UCSD-AML1 (cell line): ENCODE measurements around the gene BRD3OS.

Source experiments
- DNase-seq: peaks from one replicate; lab custom pipeline; 2025; ENCODE audit not compliant: unreplicated experiment; lab: John Stamatoyannopoulos, UW

The BRD3OS gene

DNA sequence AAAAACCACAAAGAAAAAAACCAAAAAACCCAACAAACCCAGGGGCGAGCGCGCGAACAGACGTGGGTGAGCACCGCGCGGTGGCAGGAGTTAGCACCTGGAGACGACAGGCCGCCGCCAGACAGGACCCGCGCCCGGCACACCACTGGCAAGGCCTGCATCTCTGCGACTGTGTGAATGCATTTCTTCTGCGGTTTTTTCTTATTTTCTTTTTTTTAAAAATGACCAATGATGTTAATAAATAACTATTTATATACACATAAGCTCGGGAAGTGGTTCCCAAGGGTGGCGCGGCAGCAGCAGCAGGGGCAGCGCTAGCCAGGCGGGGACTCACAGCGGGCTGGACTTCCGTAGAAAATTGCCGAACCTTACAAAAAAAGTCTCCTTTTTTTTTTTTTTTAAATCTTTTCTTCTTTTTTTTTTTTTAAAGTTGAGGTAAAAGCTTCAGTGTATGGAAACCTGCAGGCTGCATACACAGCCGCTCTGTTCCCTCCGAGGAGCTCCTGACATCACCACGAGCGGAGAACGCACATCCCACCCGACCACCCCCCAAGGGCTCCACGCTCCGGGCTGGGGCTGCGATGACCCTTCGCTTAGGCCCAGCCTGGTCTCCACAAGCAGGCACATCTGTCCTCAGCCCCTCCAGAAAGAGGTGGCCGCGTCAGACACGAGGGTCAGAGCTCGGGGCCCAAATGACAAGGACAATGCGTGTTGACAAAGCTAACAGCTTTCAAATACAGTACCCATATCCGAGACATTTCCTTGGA, 7.4 kb downstream of the BRD3OS start:
- DNase-seq: no peak

DNA sequence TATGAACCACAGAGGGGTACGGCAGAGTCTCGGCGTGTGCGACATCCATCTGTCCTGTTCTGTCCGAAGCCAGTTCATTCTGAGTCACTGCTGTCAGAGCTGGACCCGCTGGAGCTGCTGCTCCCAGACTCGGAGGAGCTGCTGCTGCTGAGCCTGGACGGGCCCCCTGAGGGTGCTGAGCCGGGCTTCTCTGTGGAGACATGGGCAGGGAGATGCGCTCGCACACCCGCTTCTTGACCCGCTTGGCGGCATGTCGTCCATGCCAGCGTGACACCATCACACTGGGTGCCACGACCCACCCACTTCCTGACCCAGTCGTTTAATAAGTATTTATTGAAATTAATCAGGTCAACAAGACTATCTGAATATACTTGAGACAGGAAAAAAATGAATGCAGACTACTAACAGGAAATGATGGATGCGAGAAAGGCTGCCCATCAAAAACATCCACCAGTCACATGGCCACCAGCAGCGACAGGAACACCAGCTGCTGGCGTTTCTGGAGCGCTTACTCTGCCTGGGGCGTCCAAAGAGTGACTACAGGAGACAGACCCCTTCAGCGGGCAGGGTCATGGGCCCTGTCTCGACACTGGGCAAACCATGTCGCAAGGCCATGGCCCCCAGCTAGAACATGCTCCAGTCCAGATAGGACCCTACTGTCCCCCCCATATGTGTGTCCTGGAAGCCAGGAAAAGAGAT, 8.4 kb downstream of the BRD3OS start:
- DNase-seq: no peak

DNA sequence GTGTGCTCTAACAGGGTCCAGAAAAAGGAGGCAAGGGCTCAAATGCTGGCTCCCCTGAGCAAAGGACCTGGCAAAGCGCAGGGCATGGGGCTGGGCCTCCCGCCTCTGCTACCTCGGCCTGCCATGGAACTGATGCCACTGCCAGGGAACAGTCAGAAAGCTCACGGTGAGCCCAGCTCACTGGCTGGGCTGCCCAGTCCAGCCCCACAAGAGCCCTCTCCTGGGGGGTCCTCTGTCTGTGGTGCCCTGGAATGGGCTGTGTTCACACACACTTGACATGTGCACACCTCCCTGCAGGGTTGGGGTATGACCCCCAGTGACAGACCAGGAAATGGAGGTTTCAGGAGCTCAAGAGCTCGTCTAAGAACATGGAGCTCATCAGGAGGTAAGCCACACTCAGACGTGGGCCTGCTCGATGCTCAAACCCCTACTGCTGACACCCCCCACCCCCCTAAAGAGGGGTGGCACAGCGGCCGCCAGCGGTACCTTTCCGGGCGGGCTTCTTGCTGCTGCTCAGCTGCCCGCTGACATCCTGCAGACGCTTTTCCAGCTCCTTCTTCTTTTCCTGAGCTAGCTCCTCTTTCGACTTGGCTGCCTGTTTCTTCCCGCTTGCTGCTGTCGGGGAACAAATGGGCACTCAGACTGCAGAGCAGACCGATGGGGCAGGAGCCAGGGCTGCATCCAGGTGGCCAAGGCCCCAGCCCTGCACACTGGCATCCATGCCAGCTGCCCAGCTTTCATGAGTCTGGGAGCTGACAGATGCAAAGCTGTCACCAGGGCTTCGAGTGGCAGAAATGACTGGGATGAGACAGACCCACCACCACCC, 9.1 kb downstream of the BRD3OS start:
- no peak for DNase-seq

DNA sequence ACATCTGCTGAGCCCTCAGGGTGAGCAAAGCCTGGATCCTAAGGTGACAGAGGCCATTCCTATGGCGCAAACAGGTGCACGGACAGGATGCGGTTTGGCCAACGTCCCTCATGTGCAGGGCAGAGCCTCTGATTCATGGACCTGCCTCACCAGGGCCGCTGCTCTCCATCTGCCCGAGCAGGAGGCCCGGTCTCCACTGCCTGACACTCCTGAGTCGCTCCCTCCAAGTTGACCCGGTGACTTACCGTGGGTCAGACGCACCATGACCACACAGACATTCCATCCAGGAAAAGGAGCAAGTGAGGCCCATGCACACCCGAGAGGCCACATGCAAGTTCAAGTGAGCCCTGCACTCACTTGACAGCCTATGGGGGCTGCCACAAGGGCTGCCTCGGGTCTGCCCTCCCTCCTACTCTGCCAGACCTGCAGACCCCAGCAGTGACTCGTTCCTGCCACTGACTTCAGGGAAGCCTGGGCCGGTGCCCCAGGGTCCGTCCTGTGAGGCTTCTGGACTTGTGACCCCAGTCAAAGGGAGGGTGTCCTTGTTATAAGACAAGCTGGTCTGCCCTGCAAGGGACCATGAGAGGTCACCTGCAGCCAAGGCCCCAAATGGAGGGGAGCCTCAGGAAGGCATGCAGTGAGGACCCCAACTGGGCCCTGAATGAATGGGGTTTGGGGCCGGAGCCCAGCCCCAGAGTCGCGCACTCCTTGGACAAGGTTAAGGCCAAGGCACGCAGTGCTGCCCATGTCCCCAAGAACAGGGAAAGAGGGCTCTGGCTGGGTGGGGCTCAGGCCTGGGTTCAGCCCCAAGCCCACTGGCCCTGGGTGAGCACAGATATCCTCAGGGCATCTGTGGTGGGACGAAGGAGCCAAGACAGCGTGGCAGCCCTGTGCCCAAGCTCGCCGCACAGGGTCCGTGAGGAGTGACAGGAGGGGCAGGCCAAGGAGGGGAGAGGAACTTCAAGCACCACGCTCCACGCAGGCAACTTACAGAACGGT, 10.1 kb downstream of the BRD3OS start:
- no peak for DNase-seq

- DNase-seq: no peak
Measured at GRCh38 chr9:134036130-134036529, 10.8 kb downstream of the BRD3OS start.

DNA sequence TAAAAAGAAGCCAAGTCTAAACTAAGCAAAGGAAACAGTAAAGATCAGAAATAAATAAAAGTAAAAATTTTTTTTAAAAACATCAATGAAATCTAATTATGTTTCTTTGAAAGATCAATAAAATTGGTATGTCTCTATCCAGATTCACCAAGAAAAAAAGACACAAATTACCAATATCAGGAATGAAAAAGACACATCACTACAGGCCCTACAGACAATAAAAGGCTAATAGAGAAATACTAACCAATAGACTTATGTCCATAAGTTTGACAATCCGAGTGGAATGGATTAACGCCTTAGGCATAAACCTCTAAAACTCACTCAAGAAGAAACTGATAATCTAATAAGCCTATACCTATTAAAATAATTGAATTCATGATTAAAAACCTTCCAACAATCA, 12.4 kb downstream of the BRD3OS start:
- no peak for DNase-seq

DNA sequence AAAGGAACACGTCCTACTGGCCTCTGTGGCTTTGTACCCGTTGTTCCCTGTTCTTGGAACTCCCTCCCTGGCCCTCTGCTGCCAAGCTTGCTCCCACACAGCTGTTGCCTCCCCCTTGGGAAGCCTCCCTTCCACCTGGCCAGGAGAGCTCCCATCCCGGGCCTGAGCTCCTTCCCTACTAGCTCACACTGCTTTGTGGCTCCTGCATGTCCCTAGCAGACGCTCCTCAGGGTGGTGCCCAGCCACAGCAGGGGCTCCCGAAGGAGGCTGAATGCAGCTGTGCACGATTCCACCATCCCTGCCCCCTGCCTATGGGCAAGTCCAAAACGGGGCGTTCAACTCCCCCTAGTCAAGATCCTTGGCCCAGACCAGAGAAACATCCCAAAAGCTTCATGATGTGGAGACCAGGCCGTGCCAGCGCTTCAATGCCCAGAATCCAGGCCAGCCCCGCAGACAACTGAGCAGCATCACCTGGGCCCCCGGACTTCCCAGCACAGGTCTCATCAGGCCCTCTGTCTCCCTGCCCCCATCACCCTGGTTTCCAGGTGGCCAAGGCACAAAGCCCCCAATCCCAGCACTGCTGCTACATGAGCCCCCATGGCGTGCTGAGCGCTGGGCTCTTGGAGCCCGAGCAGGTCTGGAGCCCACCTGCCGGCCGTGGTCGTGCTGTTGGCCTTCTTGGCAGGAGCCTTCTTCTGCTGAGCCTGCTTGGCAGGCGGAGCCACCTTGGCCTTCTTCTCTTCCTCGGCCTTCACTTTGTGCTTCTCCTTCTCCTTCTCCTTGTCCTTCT, 14.3 kb downstream of the BRD3OS start:
- DNase-seq: no peak

DNA sequence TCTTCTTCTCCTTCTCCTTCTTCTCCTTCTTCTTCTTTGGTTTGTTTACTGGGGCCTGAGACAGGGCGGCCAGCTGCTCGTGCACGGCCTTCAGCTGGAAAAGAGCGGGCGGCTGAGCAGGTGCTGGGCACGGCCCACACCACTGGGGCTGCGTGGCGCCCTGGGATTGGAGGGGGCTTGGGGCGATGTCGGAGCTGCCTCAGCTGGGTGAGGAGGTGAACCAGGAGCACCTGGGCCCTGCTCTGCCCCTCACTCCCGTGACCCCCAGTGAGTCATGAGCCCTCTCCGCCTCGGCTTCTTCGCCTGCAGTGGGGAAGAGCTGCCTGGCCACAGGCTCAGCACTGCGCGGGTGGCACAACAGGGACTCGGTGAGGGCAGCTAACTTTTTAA, 14.9 kb downstream of the BRD3OS start:
- DNase-seq: no peak

- no peak for DNase-seq
Measured at GRCh38 chr9:134040781-134041648, 15.7 kb downstream of the BRD3OS start.

DNA sequence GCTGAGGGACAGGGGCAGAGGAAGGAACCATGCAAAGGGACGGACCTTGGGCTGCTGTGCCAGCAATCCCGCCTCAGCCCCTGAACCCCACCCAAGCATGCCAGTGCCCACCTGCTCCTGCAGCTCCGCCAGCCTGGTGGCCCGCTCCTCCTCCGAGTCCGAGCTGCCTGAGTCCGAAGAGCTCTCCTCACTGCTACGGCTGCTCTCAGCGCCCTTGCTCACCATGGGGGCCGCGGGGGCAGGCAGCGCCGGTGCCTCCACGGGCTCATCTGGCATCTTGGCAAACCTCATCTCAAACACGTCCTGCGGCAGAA, 16.3 kb downstream of the BRD3OS start:
- no peak for DNase-seq

GRCh38 chr9:134043531-134043988, 18.3 kb downstream of the BRD3OS start:
- DNase-seq: no peak

DNA sequence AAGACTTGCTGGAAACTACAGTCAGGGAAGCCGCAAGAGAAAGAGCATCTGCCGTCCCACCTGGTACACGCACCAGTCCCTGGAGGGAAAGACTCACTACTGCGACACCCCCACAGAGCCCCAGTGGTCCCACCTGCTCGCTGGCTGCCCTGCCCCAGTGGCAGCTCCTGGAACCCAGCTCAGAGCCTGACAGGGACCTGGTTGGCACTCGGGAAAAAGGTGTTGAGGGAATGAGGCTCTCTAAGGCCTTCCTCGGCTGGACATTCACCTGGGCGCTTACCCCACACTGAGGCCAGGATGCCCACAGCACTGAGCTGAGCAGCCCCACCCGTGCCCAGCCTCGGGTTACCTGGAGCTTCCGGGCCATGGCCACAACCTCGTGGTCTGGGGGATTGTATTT, 19.7 kb downstream of the BRD3OS start:
- no peak for DNase-seq

DNA sequence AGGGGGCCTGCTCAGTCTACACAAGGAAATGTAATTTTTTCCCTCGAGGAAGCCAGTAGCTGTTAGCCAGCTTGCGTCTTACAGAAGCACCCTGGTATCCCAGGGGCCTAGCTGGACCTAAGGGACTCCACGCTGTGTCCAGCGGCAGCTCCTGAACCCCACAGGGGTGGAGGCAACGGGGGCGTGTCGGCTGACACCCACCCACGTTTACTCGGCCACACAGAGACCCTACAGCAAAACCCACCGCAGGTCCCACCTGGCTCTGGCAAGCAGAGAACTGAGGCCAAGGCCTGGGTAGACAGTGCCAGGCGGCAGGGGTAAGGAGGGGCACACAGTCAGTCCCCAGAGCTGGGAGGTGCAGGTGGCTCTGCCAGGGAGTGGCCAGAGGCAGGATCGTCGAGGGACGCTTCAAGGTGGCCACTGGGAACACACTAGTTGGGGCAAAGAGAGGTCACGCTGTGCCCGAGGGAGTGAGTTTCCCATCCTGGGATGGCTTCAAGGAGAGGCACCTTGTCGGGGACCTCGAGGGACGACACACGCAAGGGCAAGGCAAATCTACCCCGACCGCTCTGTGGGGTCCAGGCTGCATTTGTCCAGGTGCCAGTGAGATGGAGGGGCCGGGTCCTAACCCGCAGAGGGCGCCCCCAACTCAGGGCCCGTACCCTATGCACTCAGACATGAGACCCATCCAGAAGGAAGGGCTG, 20.7 kb downstream of the BRD3OS start:
- DNase-seq: no peak

DNA sequence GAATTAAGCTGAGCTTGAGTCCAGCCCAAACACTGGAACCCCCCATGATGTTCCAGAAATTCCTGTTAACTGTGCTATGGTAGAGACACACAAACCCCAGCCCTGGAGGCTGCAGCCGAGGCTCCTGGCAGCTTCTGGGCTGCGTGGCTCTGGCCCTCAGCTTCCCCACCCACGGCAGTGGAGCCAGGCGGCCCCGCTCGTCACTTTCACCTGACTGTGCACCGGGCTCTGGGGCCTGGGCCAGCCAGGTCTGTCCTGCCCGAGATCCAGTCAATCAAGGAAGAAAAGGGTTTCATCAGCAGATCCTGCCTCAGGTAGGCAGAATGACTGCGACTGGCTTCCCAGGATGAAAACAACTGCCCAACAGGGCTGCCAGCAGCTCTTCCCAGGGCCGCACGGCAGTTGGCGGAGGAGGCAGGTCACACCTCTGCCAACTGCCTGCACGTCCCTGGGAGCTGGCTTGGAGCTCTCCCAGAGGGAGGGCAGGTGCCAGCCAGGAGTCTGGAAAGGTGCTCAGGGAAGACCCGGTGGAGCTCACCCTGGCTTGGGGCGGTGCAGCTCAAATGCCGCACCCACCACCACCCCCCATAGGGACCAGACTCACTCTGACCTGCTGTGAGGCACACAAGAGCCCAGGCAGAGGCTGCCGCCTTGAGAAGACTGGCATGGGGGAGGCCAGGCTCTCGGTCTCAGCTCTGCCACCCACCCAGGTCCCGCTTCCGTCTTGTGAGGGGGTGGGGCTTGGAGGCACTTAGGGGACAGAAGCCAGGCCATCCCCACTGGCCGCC, 21.8 kb downstream of the BRD3OS start:
- DNase-seq: no peak

DNA sequence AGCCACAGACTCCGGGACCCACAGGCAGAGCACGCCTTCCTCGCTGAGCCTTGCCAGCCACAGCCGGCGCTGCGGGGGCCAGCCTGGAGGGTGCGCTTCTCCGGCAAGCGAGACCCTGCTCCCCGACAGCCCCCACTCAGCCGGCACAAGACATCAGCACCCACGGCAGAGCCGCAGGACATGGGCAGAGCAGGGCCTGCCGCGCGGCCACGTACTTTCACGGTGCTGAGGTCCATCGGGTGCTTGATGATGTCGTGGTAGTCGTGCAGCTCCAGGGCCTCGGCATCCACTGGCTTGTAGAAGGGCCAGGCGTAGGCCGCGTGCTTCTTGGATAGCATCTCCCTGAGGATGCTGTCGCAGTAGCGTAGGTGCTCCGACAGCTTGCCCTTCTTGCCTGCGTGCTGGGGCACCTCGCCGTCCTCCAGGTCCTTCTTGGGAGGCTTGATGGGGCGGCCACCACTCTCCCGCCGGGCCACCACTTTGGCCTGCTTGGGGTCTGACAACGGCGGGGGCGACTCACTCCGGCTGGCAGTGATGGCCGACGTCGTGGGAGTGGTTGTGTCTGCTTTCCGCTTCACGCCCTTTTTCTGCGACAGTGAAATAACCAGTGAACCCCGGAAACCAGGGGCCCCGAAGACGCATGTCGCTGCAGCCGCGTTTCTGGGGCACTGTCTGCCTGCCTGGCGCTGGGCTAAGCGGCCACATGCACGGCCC, 22.7 kb downstream of the BRD3OS start:
- DNase-seq: no peak

DNA sequence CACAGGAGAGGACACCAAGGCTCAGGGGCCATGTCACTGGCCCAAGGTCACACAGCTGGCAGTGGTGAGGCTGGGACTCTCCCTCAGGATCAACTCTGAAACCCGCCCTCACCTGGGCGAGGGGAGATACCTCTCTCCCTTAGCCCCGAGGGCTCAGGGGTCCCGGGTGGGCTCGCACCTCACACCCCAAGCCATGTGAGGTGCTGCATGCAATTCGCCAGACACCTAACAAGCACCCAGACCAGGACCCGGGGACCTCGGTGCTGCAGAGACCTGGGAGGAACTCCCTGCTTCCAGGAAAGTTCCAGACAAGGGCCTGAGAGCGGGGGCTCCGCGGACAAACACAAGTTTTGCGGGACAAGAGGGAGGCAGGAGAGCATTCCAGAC, 23.3 kb downstream of the BRD3OS start:
- DNase-seq: no peak

DNA sequence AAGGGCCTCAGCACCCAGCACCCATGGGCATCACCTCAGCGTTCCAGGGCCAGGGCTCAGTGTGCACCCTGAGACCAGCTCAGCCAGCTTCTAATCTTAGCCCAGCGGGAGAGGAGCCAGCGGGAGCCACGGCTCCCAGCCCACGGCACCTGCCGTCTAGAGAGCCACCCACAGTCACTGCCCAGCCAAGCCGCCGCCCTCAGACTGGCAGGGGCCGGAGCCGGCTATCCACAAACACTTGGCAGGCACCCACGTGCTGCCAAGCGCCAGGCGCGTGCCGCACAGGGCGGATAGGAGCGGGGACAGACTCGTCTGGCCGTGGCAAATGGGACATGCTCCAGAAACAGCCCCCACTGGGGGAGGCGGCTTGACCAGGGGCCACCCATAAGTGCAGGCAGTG, 24.0 kb downstream of the BRD3OS start:
- DNase-seq: no peak
